Gastroesophageal sphincter (tissue), 3 donors: ENCODE results near the gene ADAM17.

Experiments used
- CTCF ChIP-seq, 4 experiments: fragments of 200-600 bp in 2 of 4; fragments of 450-650 bp in 2 of 4; sonication (generic) in 1 of 4; IDR thresholded peaks; one replicate each; pipeline ENCODE4 v1.5.1; 2017 to 2019; ENCODE audit warnings: antibody characterized with exemption in 4 of 4, mild to moderate bottlenecking in 2 of 4, moderate library complexity in 2 of 4
- EP300 ChIP-seq: sonication (generic); formaldehyde crosslinking; IDR thresholded peaks from one replicate; pipeline ENCODE4 v1.6.1; 2017; ENCODE audit warnings: antibody characterized with exemption, mild to moderate bottlenecking
- POLR2AphosphoS5 ChIP-seq: sonication (generic); formaldehyde crosslinking; IDR thresholded peaks from one replicate; pipeline ENCODE4 v1.6.1; 2017; ENCODE audit warnings: antibody characterized with exemption

GRCh38 chr2:9518780-9519179 is 36.9 kb downstream of the ADAM17 start:
- TF ChIP-seq CTCF (IDR thresholded peaks at IDR 0.05) = no peak
- no peak for TF ChIP-seq POLR2AphosphoS5
- TF ChIP-seq EP300 = no peak
